Measurements from ENCODE around the gene KCTD4. TPM values are rescaled to one million over a fixed set of nuclear protein-coding genes. Genes with fewer than 3 reads are reported as not detected.

KCTD4 gene
- total and polyA plus RNA-seq, 8 donors, result 0.08 to 0.20 TPM; not detected in 6

DNA sequence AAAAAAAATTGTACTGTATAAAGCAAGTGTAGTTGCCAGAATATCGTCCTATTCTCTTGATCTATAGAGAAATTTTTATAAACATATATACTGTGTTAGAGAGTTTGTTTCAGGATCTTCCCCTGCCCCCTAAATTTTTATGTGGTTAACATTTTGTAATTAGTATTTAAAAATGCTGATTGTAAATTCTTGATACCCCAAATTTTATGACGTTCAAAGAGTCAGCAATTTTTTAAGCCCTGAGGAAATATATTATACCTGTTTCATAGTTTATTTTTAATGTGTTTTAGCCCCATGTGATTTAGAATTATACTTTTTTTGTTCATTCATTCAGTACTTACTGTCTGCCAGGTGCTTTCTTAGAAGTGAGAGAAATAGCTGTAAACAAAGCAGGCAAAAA lies 7.3 kb upstream of the KCTD4 start:
- TF ChIP-seq, protein P1, sequence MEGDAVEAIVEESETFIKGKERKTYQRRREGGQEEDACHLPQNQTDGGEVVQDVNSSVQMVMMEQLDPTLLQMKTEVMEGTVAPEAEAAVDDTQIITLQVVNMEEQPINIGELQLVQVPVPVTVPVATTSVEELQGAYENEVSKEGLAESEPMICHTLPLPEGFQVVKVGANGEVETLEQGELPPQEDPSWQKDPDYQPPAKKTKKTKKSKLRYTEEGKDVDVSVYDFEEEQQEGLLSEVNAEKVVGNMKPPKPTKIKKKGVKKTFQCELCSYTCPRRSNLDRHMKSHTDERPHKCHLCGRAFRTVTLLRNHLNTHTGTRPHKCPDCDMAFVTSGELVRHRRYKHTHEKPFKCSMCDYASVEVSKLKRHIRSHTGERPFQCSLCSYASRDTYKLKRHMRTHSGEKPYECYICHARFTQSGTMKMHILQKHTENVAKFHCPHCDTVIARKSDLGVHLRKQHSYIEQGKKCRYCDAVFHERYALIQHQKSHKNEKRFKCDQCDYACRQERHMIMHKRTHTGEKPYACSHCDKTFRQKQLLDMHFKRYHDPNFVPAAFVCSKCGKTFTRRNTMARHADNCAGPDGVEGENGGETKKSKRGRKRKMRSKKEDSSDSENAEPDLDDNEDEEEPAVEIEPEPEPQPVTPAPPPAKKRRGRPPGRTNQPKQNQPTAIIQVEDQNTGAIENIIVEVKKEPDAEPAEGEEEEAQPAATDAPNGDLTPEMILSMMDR (IDR thresholded peaks at IDR 0.05), result no peak
- no peak for ATAC-seq
- intact Hi-C loops (cut with DNase I), result no loop called here

GRCh38 chr13:45207319-45207718 lies 6.5 kb upstream of the KCTD4 start:
- ATAC-seq (no peak), DNase-seq (no peak)
- intact Hi-C loops (cut with DNase I), result no loop called here
- Histone ChIP-seq H3K36me3 (no peaks in the 10 kb centered on the region), H3K4me1 (peaks cover 4 to 8% of the 10 kb centered on the region in 2 donors), H3K27me3 (no peaks in the 10 kb centered on the region), H3K27ac (no peak overlapping the region), H3K4me3 (no peak overlapping the region), H3K9me3 (no peaks in the 10 kb centered on the region)
- TF ChIP-seq, protein P1 (IDR thresholded peaks at IDR 0.05), result no peak

More for the DNA sequence above, 7.3 kb upstream of the KCTD4 start:
- no peak for DNase-seq
- Histone ChIP-seq H3K9me3 (no peaks in the 10 kb centered on the region), H3K27me3 (no peaks in the 10 kb centered on the region), H3K36me3 (no peaks in the 10 kb centered on the region), H3K4me1 (peaks cover 4 to 8% of the 10 kb centered on the region in 2 donors), H3K27ac (no peak overlapping the region), H3K4me3 (no peak overlapping the region)

DNA sequence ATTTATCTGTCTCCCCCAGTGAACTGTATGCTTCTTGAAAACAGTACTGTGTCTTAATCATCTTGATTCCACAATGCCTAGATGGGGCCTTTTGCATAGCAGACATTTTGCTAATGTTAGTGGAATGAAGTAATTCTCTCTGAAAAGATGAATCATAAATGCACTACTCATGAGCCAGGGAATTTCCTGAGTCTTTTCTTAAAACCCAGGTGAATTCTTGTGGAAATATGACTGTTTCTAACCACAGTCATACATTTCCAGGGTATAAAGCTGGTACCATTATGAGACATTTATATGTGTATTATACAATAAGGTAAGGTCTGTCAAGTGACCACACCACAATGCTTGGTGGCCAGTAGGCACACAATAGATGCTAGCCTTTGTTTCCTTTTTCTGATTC lies 5.5 kb upstream of the KCTD4 start:
- Histone ChIP-seq H3K4me3 (no peak overlapping the region), H3K36me3 (no peaks in the 10 kb centered on the region), H3K27me3 (no peaks in the 10 kb centered on the region), H3K4me1 (peaks cover 4 to 8% of the 10 kb centered on the region in 2 donors), H3K9me3 (no peaks in the 10 kb centered on the region), H3K27ac (peak overlapping the region; percentile 29 to 83)
- TF ChIP-seq, protein P1 (IDR thresholded peaks at IDR 0.05), result no peak
- ATAC-seq (peak; percentile 73), DNase-seq (no peak)
- intact Hi-C loops (cut with DNase I), result no loop called here

GRCh38 chr13:45205124-45205523 lies 4.3 kb upstream of the KCTD4 start:
- intact Hi-C loops (cut with DNase I), result no loop called here
- H3K4me3 ChIP-seq, result no peak overlapping the region
- no peaks in the 10 kb centered on the region for H3K9me3 ChIP-seq
- H3K4me1 ChIP-seq, result peaks cover 4 to 8% of the 10 kb centered on the region in 2 donors
- H3K27me3 ChIP-seq, result no peaks in the 10 kb centered on the region
- TF ChIP-seq, protein P1 (IDR thresholded peaks at IDR 0.05), result no peak
- no peaks in the 10 kb centered on the region for H3K36me3 ChIP-seq
- DNase-seq (no peak), ATAC-seq (no peak)
- no peak overlapping the region for H3K27ac ChIP-seq

DNA sequence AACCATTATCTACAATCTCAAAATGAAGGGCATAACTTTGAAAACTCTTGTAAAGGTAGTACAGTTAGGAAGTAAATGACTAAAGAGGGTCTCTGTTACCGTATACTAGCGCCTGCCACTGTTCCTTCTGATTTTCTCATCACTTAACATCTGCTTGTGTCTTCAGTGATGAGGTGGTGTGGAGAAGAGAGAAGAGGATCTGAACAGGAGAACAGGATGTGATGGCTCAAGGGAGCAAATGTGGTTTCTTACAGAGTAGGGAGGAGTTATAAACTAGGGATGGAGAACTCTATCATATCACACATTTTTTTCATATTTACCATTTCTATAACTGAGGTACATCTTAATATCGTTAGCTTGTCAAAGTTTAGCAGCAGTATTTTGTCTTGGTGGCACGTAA lies 1.1 kb downstream of the KCTD4 start:
- no peaks in the 10 kb centered on the region for H3K36me3 ChIP-seq
- no peak for ATAC-seq
- H3K9me3 ChIP-seq, result no peaks in the 10 kb centered on the region
- intact Hi-C loops (cut with DNase I), result no loop called here
- H3K4me3 ChIP-seq, result no peak overlapping the region
- H3K27ac ChIP-seq, result no peak overlapping the region
- no peak for DNase-seq
- TF ChIP-seq, protein P1 (IDR thresholded peaks at IDR 0.05), result no peak
- no peaks in the 10 kb centered on the region for H3K27me3 ChIP-seq
- peaks cover 7 to 12% of the 10 kb centered on the region in 2 donors for H3K4me1 ChIP-seq

Measured in left lung (tissue), 10 donors.